Measurements from ENCODE around the gene FXYD7.

Gene FXYD7

GRCh38 chr19:35119578-35120155 is 23.4 kb upstream of the FXYD7 start:
- Histone ChIP-seq H3K27ac (ENCODE audit: low read depth, low read length) (peak overlapping the region; percentile 97), H3K27me3 (ENCODE audit: control insufficient read depth in 5 of 5, insufficient read depth in 4 of 5, low read length in 5 of 5) (peaks cover 0 to 2% (median 0%) of the 10 kb centered on the region in 5 donors), H3K9ac (ENCODE audit: low read length in 5 of 5) (no peak overlapping the region), H3K36me3 (ENCODE audit: control insufficient read depth in 5 of 5, insufficient read depth in 5 of 5, low read length in 5 of 5) (no peaks in the 10 kb centered on the region), H3K4me1 (ENCODE audit: control insufficient read depth in 5 of 5, insufficient read depth in 5 of 5, low read length in 5 of 5) (peaks cover 14 to 78% (median 70%) of the 10 kb centered on the region in 5 donors), H3K9me3 (ENCODE audit: control insufficient read depth in 5 of 5, low read length in 5 of 5) (peaks cover 0 to 3% (median 0%) of the 10 kb centered on the region in 5 donors), H3K4me3 (ENCODE audit: low read depth in 1 of 5, low read length in 5 of 5) (no peak overlapping the region)

GRCh38 chr19:35120492-35120891 is 22.6 kb upstream of the FXYD7 start:
- Histone ChIP-seq H3K27me3 (ENCODE audit: control insufficient read depth in 5 of 5, insufficient read depth in 4 of 5, low read length in 5 of 5) (peaks cover 0 to 2% (median 0%) of the 10 kb centered on the region in 5 donors), H3K4me3 (ENCODE audit: low read depth in 1 of 5, low read length in 5 of 5) (no peak overlapping the region), H3K36me3 (ENCODE audit: control insufficient read depth in 5 of 5, insufficient read depth in 5 of 5, low read length in 5 of 5) (no peaks in the 10 kb centered on the region), H3K27ac (ENCODE audit: low read depth, low read length) (peak overlapping the region; percentile 97), H3K9me3 (ENCODE audit: control insufficient read depth in 5 of 5, low read length in 5 of 5) (peaks cover 0 to 3% (median 0%) of the 10 kb centered on the region in 5 donors), H3K4me1 (ENCODE audit: control insufficient read depth in 5 of 5, insufficient read depth in 5 of 5, low read length in 5 of 5) (peaks cover 14 to 78% (median 70%) of the 10 kb centered on the region in 5 donors), H3K9ac (ENCODE audit: low read length in 5 of 5) (peak overlapping the region in 2 of 5 donors; percentile 36 to 42)

GRCh38 chr19:35120898-35121297 is 22.2 kb upstream of the FXYD7 start:
- H3K9me3 ChIP-seq (ENCODE audit: control insufficient read depth in 5 of 5, low read length in 5 of 5), result peaks cover 0 to 3% (median 0%) of the 10 kb centered on the region in 5 donors
- no peak overlapping the region for H3K4me3 ChIP-seq (ENCODE audit: low read depth in 1 of 5, low read length in 5 of 5)
- H3K4me1 ChIP-seq (ENCODE audit: control insufficient read depth in 5 of 5, insufficient read depth in 5 of 5, low read length in 5 of 5), result peaks cover 14 to 81% (median 73%) of the 10 kb centered on the region in 5 donors
- H3K27ac ChIP-seq (ENCODE audit: low read depth, low read length), result peak overlapping the region; percentile 97
- H3K9ac ChIP-seq (ENCODE audit: low read length in 5 of 5), result peak overlapping the region in 2 of 5 donors; percentile 36 to 42
- no peaks in the 10 kb centered on the region for H3K36me3 ChIP-seq (ENCODE audit: control insufficient read depth in 5 of 5, insufficient read depth in 5 of 5, low read length in 5 of 5)
- H3K27me3 ChIP-seq (ENCODE audit: control insufficient read depth in 5 of 5, insufficient read depth in 4 of 5, low read length in 5 of 5), result peaks cover 0 to 2% (median 0%) of the 10 kb centered on the region in 5 donors

- peaks cover 0 to 3% (median 0%) of the 10 kb centered on the region in 5 donors for H3K9me3 ChIP-seq (ENCODE audit: control insufficient read depth in 5 of 5, low read length in 5 of 5)
- H3K4me3 ChIP-seq (ENCODE audit: low read depth in 1 of 5, low read length in 5 of 5), result peak overlapping the region in 1 of 5 donors; percentile 69
- no peaks in the 10 kb centered on the region for H3K36me3 ChIP-seq (ENCODE audit: control insufficient read depth in 5 of 5, insufficient read depth in 5 of 5, low read length in 5 of 5)
- peak overlapping the region; percentile 97 for H3K27ac ChIP-seq (ENCODE audit: low read depth, low read length)
- H3K27me3 ChIP-seq (ENCODE audit: control insufficient read depth in 5 of 5, insufficient read depth in 4 of 5, low read length in 5 of 5), result peaks cover 0 to 2% (median 0%) of the 10 kb centered on the region in 5 donors
- H3K4me1 ChIP-seq (ENCODE audit: control insufficient read depth in 5 of 5, insufficient read depth in 5 of 5, low read length in 5 of 5), result peaks cover 14 to 91% (median 84%) of the 10 kb centered on the region in 5 donors
- H3K9ac ChIP-seq (ENCODE audit: low read length in 5 of 5), result peak overlapping the region in 3 of 5 donors; percentile 10 to 93 (median 35)
Observed at GRCh38 chr19:35122687-35123551, 20.1 kb upstream of the FXYD7 start.

GRCh38 chr19:35123573-35123972 is 19.5 kb upstream of the FXYD7 start:
- H3K9me3 ChIP-seq (ENCODE audit: control insufficient read depth in 5 of 5, low read length in 5 of 5), result peaks cover 0 to 3% (median 0%) of the 10 kb centered on the region in 5 donors
- peak overlapping the region in 3 of 5 donors; percentile 71 to 93 (median 80) for H3K9ac ChIP-seq (ENCODE audit: low read length in 5 of 5)
- peak overlapping the region in 4 of 5 donors; percentile 64 to 79 (median 72) for H3K4me3 ChIP-seq (ENCODE audit: low read depth in 1 of 5, low read length in 5 of 5)
- no peaks in the 10 kb centered on the region for H3K36me3 ChIP-seq (ENCODE audit: control insufficient read depth in 5 of 5, insufficient read depth in 5 of 5, low read length in 5 of 5)
- H3K4me1 ChIP-seq (ENCODE audit: control insufficient read depth in 5 of 5, insufficient read depth in 5 of 5, low read length in 5 of 5), result peaks cover 14 to 84% (median 80%) of the 10 kb centered on the region in 5 donors
- H3K27me3 ChIP-seq (ENCODE audit: control insufficient read depth in 5 of 5, insufficient read depth in 4 of 5, low read length in 5 of 5), result peaks cover 0 to 2% (median 0%) of the 10 kb centered on the region in 5 donors
- peak overlapping the region; percentile 97 for H3K27ac ChIP-seq (ENCODE audit: low read depth, low read length)

- Histone ChIP-seq H3K4me1 (ENCODE audit: control insufficient read depth in 5 of 5, insufficient read depth in 5 of 5, low read length in 5 of 5) (peaks cover 14 to 76% (median 73%) of the 10 kb centered on the region in 5 donors), H3K9ac (ENCODE audit: low read length in 5 of 5) (peak overlapping the region; percentile 70 to 93 (median 80))
Observed at GRCh38 chr19:35124098-35125060, 18.7 kb upstream of the FXYD7 start.

GRCh38 chr19:35125270-35125717 is 17.8 kb upstream of the FXYD7 start:
- Histone ChIP-seq H3K27ac (ENCODE audit: low read depth, low read length) (peak overlapping the region; percentile 97), H3K36me3 (ENCODE audit: control insufficient read depth in 5 of 5, insufficient read depth in 5 of 5, low read length in 5 of 5) (no peaks in the 10 kb centered on the region), H3K4me1 (ENCODE audit: control insufficient read depth in 5 of 5, insufficient read depth in 5 of 5, low read length in 5 of 5) (peaks cover 14 to 71% (median 66%) of the 10 kb centered on the region in 5 donors), H3K27me3 (ENCODE audit: control insufficient read depth in 5 of 5, insufficient read depth in 4 of 5, low read length in 5 of 5) (peaks cover 0 to 2% (median 0%) of the 10 kb centered on the region in 5 donors), H3K4me3 (ENCODE audit: low read depth in 1 of 5, low read length in 5 of 5) (peak overlapping the region in 3 of 5 donors; percentile 10 to 86 (median 69)), H3K9ac (ENCODE audit: low read length in 5 of 5) (no peak overlapping the region), H3K9me3 (ENCODE audit: control insufficient read depth in 5 of 5, low read length in 5 of 5) (peaks cover 0 to 3% (median 0%) of the 10 kb centered on the region in 5 donors)

More at GRCh38 chr19:35124098-35125060, 18.7 kb upstream of the FXYD7 start:
- Histone ChIP-seq H3K36me3 (ENCODE audit: control insufficient read depth in 5 of 5, insufficient read depth in 5 of 5, low read length in 5 of 5) (no peaks in the 10 kb centered on the region), H3K27me3 (ENCODE audit: control insufficient read depth in 5 of 5, insufficient read depth in 4 of 5, low read length in 5 of 5) (peaks cover 0 to 2% (median 0%) of the 10 kb centered on the region in 5 donors), H3K9me3 (ENCODE audit: control insufficient read depth in 5 of 5, low read length in 5 of 5) (peaks cover 0 to 3% (median 0%) of the 10 kb centered on the region in 5 donors), H3K27ac (ENCODE audit: low read depth, low read length) (peak overlapping the region; percentile 97), H3K4me3 (ENCODE audit: low read depth in 1 of 5, low read length in 5 of 5) (peak overlapping the region; percentile 64 to 86 (median 74))

- peak overlapping the region in 1 of 5 donors; percentile 16 for H3K9ac ChIP-seq (ENCODE audit: low read length in 5 of 5)
- peak overlapping the region; percentile 10 to 48 (median 21) for H3K4me3 ChIP-seq (ENCODE audit: low read depth in 1 of 5, low read length in 5 of 5)
- peaks cover 0 to 2% (median 0%) of the 10 kb centered on the region in 5 donors for H3K36me3 ChIP-seq (ENCODE audit: control insufficient read depth in 5 of 5, insufficient read depth in 5 of 5, low read length in 5 of 5)
- peaks cover 0 to 3% (median 0%) of the 10 kb centered on the region in 5 donors for H3K9me3 ChIP-seq (ENCODE audit: control insufficient read depth in 5 of 5, low read length in 5 of 5)
- peaks cover 0 to 2% (median 0%) of the 10 kb centered on the region in 5 donors for H3K27me3 ChIP-seq (ENCODE audit: control insufficient read depth in 5 of 5, insufficient read depth in 4 of 5, low read length in 5 of 5)
- H3K27ac ChIP-seq (ENCODE audit: low read depth, low read length), result no peak overlapping the region
- H3K4me1 ChIP-seq (ENCODE audit: control insufficient read depth in 5 of 5, insufficient read depth in 5 of 5, low read length in 5 of 5), result peaks cover 14 to 64% (median 59%) of the 10 kb centered on the region in 5 donors
Observed at GRCh38 chr19:35125749-35126623, 17.1 kb upstream of the FXYD7 start.
